ENCODE data around the gene CHD5.
A peak's percentile ranks its signal among the peaks of the same experiment; 100 is the strongest.

Gene CHD5

GRCh38 chr1:6057170-6057845 is 122.8 kb downstream of the CHD5 start:
- DNase-seq (ENCODE audit: low read depth), result no peak

GRCh38 chr1:6056572-6056948 is 123.6 kb downstream of the CHD5 start:
- no peak for DNase-seq (ENCODE audit: low read depth)

- no peak for DNase-seq (ENCODE audit: low read depth)
Observed at GRCh38 chr1:6054596-6054995, 125.5 kb downstream of the CHD5 start.

GRCh38 chr1:6053206-6053546 is 126.9 kb downstream of the CHD5 start:
- DNase-seq (ENCODE audit: low read depth), result no peak

GRCh38 chr1:6052543-6053205 is 127.4 kb downstream of the CHD5 start:
- DNase-seq (ENCODE audit: low read depth), result peak; percentile 37
